ENCODE results near the gene GM2A.

Gene GM2A

GRCh38 chr5:151286246-151286645, 33.3 kb downstream of the GM2A start:
- Histone ChIP-seq H3K9me3 (ENCODE audit: insufficient read depth, low read length) (no peaks in the 10 kb centered on the region), H3K9ac (ENCODE audit: low read length) (no peak overlapping the region), H3F3A (ENCODE audit: insufficient read depth) (no peaks in the 10 kb centered on the region), H3K27me3 (ENCODE audit: low read length) (no peaks in the 10 kb centered on the region), H3K79me2 (ENCODE audit: insufficient read depth, low read length) (no peaks in the 10 kb centered on the region), H3K27ac (ENCODE audit: low read depth, low read length) (no peak overlapping the region), H4K20me1 (ENCODE audit: low read depth, low read length) (no peaks in the 10 kb centered on the region), H3K9me2 (replicated peaks; ENCODE audit: insufficient read depth, low read length) (no peaks in the 10 kb centered on the region), H3K4me2 (ENCODE audit: low read depth, low read length, poor library complexity, severe bottlenecking) (no peak overlapping the region), H2AFZ (ENCODE audit: low read depth, low read length, severe bottlenecking) (no peak overlapping the region), H3K36me3 (ENCODE audit: low read length) (no peaks in the 10 kb centered on the region), H3K4me3 (ENCODE audit: insufficient read depth, low read length, poor library complexity, severe bottlenecking) (no peak overlapping the region)
- TF ChIP-seq CTCF (IDR thresholded peaks at IDR 0.05; ENCODE audit: insufficient read depth, low read length, poor library complexity, severe bottlenecking) (no peak), EZH2phosphoT487 (conservative IDR thresholded peaks at IDR 0.05; ENCODE audit: low read length) (no peak)

- Histone ChIP-seq H2AFZ (ENCODE audit: low read depth, low read length, severe bottlenecking) (no peak overlapping the region), H3K9me2 (replicated peaks; ENCODE audit: insufficient read depth, low read length) (no peaks in the 10 kb centered on the region), H3K36me3 (ENCODE audit: low read length) (no peaks in the 10 kb centered on the region), H3K27me3 (ENCODE audit: low read length) (no peaks in the 10 kb centered on the region), H3K79me2 (ENCODE audit: insufficient read depth, low read length) (no peaks in the 10 kb centered on the region), H3K4me3 (ENCODE audit: insufficient read depth, low read length, poor library complexity, severe bottlenecking) (no peak overlapping the region), H3F3A (ENCODE audit: insufficient read depth) (no peaks in the 10 kb centered on the region), H4K20me1 (ENCODE audit: low read depth, low read length) (no peaks in the 10 kb centered on the region), H3K9ac (ENCODE audit: low read length) (no peak overlapping the region), H3K9me3 (ENCODE audit: insufficient read depth, low read length) (no peaks in the 10 kb centered on the region), H3K27ac (ENCODE audit: low read depth, low read length) (no peak overlapping the region), H3K4me2 (ENCODE audit: low read depth, low read length, poor library complexity, severe bottlenecking) (no peak overlapping the region)
- no peak for TF ChIP-seq EZH2phosphoT487 (conservative IDR thresholded peaks at IDR 0.05; ENCODE audit: low read length)
- TF ChIP-seq CTCF (IDR thresholded peaks at IDR 0.05; ENCODE audit: insufficient read depth, low read length, poor library complexity, severe bottlenecking) = peak; percentile 34
These were observed 35.2 kb downstream of the GM2A start for GRCh38 chr5:151288180-151288579.

GRCh38 chr5:151293624-151294023, 40.6 kb downstream of the GM2A start:
- H3F3A ChIP-seq (ENCODE audit: insufficient read depth) = no peaks in the 10 kb centered on the region
- no peak overlapping the region for H3K9ac ChIP-seq (ENCODE audit: low read length)
- TF ChIP-seq EZH2phosphoT487 (conservative IDR thresholded peaks at IDR 0.05; ENCODE audit: low read length) (no peak), CTCF (IDR thresholded peaks at IDR 0.05; ENCODE audit: insufficient read depth, low read length, poor library complexity, severe bottlenecking) (no peak)
- H4K20me1 ChIP-seq (ENCODE audit: low read depth, low read length) = no peaks in the 10 kb centered on the region
- H3K27me3 ChIP-seq (ENCODE audit: low read length) = no peaks in the 10 kb centered on the region
- no peak overlapping the region for H3K4me2 ChIP-seq (ENCODE audit: low read depth, low read length, poor library complexity, severe bottlenecking)
- no peaks in the 10 kb centered on the region for H3K79me2 ChIP-seq (ENCODE audit: insufficient read depth, low read length)
- no peaks in the 10 kb centered on the region for H3K9me2 ChIP-seq (replicated peaks; ENCODE audit: insufficient read depth, low read length)
- no peaks in the 10 kb centered on the region for H3K36me3 ChIP-seq (ENCODE audit: low read length)
- no peak overlapping the region for H2AFZ ChIP-seq (ENCODE audit: low read depth, low read length, severe bottlenecking)
- no peaks in the 10 kb centered on the region for H3K9me3 ChIP-seq (ENCODE audit: insufficient read depth, low read length)
- no peak overlapping the region for H3K4me3 ChIP-seq (ENCODE audit: insufficient read depth, low read length, poor library complexity, severe bottlenecking)
- no peak overlapping the region for H3K27ac ChIP-seq (ENCODE audit: low read depth, low read length)
